KOPT-K1 (cell line): ENCODE data around the gene CPLX3.

Source experiments
- H3K27ac ChIP-seq: fragments of 200-600 bp; sonication (generic); 2 replicates; pipeline ENCODE4 v1.5.1; 2016; ENCODE audit warnings: antibody characterized with exemption, mild to moderate bottlenecking, low read depth, low read length; ENCODE audit not compliant: poor library complexity, severe bottlenecking
- H3K36me3 ChIP-seq: fragments of 200-600 bp; sonication (generic); 2 replicates; pipeline ENCODE4 v1.5.1; 2017; ENCODE audit warnings: antibody characterized with exemption, mild to moderate bottlenecking, low read length, moderate library complexity; ENCODE audit not compliant: insufficient read depth
- H3K9me3 ChIP-seq: fragments of 200-600 bp; sonication (generic); 2 replicates; pipeline ENCODE4 v1.5.1; 2017; ENCODE audit warnings: antibody characterized with exemption, low read length, mild to moderate bottlenecking; ENCODE audit not compliant: insufficient read depth, poor library complexity, severe bottlenecking

The CPLX3 gene

DNA sequence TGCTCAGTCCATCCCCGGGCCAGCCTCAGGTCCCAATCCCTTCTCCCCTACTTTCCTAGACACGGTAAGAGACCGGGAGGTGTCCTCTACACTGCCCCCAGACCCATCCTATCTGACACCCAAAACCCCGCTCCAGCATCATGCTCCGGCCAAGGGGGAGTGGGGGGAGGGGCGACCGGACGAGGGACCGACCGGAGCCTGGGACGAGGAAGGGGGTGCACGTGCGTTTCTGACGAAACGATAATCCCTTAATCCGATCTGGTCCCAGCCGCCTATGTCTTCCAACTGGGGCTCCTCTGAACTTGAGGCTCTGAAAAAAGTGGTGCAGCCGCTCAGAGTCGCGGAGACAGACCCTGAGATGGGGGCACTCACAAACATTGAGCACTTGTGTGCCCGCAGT lies 494 bp downstream of the CPLX3 start:
- Histone ChIP-seq H3K27ac (no peak overlapping the region), H3K36me3 (no peaks in the 10 kb centered on the region), H3K9me3 (no peaks in the 10 kb centered on the region)

DNA sequence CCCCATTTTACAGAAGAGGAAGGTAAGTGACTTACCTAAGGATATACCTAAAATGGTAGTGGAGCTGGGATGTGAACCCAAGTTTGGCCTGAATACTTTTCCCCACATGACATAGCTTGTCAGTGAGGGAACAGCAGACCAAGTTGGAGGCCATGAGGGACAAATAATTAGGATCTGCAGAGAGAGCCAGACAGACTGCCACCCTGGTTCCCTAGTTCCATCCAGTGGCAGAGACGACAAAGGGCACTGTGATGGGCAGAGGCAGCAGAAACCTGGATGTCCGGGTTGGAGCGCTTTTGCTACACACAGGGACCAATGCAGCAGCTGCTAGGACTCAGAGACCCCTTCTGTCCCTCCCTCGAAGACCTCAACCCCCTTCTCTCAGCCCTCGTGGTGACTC lies 1.2 kb downstream of the CPLX3 start:
- no peaks in the 10 kb centered on the region for H3K9me3 ChIP-seq
- H3K36me3 ChIP-seq = no peaks in the 10 kb centered on the region
- no peak overlapping the region for H3K27ac ChIP-seq

DNA sequence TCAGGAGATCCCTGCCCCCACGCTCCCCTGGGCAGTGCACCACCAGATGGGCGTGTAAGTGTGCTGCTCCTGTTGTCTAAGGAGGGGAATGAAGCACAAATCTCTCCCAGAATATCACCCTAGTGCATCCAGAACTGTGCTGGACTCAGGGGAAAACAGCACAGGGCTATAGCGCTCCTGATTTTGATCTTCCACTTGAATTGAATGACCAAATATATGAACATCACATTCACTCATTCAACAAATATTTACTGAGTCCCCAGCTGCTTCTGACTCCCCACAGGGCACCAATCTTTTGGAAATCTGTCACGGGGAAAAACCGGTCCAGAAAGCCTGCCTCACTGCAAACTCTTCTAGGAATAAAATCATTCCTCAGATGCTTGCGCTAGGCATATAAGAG lies 2.4 kb downstream of the CPLX3 start:
- Histone ChIP-seq H3K36me3 (no peaks in the 10 kb centered on the region), H3K9me3 (no peaks in the 10 kb centered on the region), H3K27ac (no peak overlapping the region)

DNA sequence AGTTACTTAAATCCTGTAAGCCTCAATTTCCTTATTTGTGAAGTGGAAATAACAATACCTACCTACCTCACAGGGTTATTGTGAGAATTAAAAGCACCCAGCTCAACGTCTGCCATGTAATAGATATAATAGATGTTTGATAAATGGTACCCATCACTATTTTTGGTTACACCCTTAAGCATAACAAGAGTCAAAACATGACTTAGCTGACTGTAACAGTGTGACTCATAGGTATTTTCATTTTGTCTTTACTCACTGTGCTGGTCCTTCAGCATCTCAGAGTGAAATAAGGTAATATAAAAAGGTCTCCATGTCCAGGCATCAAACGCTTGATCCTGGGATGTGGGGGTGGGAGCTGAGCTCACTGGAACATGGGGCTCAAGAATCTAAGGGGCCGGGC lies 3.1 kb downstream of the CPLX3 start:
- no peak overlapping the region for H3K27ac ChIP-seq
- H3K36me3 ChIP-seq = no peaks in the 10 kb centered on the region
- no peaks in the 10 kb centered on the region for H3K9me3 ChIP-seq

DNA sequence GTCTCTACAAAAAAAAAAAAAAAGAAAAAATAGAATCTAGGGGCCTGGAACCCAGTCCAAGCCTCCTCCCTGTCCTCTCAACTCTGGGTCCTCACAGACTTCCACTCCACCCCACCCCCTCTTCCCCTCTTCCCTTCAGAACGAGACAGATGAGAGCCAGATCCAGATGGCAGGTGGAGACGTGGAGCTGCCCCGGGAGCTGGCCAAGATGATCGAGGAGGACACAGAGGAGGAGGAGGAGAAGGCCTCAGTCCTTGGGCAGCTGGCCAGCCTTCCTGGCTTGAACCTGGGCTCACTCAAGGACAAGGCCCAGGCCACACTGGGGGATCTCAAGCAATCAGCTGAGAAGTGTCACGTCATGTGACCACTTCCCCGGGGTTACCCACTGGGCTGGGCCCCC lies 3.6 kb downstream of the CPLX3 start:
- Histone ChIP-seq H3K36me3 (peaks cover under 1% of the 10 kb centered on the region; the same call in 1 of the 2 replicates), H3K27ac (no peak overlapping the region), H3K9me3 (no peaks in the 10 kb centered on the region)

DNA sequence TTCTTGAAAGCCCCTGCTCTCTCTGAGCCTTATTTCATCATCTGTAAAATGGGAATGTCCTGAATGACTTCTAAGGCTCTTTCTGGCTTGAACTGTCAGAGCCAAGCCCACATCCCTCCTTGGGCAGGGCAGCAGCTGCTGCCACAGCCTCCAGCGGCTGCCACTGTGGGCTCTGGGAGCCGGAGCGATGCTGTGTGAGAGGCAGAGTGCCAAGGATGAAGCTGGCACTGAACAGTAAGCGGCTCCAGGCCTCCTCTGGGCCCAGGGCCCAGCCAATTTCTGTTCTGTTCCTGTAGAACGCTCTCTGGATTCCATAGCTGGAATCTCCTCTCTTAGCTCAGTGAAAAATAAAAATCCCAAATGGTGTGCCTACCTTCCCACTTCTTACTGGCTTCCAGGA lies 4.4 kb downstream of the CPLX3 start:
- Histone ChIP-seq H3K36me3 (peaks cover 9% of the 10 kb centered on the region), H3K9me3 (no peaks in the 10 kb centered on the region), H3K27ac (no peak overlapping the region)

DNA sequence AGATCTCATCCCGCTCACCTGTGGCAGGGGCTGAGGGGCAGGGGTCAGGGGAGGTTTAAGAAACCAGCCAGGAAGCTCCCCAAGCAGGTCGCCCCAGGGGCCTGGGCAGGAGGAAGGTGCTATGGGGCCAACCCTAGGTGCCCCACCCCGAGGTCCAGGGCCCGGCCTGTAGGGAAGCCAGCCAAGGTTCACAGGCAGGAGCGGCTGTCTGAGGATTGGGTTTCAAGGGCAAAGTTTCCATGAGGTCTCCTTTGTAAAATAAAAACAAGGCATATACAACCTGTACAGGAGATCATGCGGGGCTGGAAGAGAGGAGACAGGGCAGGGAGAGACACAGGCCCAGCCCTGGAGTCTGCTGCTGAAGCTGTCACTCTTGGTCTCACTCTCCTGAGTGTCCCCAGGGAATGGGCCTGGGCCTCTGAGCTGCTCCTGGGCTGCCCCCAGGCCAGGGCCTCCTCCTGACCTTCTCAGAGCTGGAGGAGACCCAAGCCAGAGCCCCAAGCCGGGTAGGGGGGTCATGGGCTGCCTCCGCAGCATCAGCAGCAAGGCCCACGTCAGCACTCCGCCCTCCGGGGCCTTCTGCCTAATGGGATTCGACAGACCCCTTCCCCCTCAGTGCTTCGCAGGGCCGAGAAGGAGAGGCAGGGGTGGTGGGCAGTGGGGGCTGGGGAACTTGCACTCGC lies 5.5 kb downstream of the CPLX3 start:
- Histone ChIP-seq H3K27ac (no peak overlapping the region), H3K9me3 (no peaks in the 10 kb centered on the region), H3K36me3 (peaks cover 12% of the 10 kb centered on the region)

DNA sequence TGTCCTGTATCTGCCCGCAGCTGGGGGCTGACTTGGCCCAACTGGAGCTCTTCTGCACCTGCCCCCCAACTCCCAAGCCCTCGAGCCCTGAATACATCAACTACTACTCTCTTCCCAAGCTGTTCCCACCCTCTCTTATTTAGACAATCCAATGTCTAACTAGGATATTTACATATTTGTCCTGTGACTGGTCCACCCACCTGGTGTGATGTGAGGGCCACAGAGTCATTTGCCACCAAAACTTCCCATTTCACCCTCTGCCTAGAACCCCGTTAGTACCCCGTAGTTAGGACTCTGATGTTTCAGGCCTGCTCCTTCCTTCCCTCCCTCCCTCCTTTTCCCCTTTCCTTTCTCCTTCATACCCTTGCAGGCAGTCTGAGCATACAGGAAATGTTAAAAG lies 6.4 kb downstream of the CPLX3 start:
- peaks cover 16% of the 10 kb centered on the region for H3K36me3 ChIP-seq
- no peak overlapping the region for H3K27ac ChIP-seq
- no peaks in the 10 kb centered on the region for H3K9me3 ChIP-seq

DNA sequence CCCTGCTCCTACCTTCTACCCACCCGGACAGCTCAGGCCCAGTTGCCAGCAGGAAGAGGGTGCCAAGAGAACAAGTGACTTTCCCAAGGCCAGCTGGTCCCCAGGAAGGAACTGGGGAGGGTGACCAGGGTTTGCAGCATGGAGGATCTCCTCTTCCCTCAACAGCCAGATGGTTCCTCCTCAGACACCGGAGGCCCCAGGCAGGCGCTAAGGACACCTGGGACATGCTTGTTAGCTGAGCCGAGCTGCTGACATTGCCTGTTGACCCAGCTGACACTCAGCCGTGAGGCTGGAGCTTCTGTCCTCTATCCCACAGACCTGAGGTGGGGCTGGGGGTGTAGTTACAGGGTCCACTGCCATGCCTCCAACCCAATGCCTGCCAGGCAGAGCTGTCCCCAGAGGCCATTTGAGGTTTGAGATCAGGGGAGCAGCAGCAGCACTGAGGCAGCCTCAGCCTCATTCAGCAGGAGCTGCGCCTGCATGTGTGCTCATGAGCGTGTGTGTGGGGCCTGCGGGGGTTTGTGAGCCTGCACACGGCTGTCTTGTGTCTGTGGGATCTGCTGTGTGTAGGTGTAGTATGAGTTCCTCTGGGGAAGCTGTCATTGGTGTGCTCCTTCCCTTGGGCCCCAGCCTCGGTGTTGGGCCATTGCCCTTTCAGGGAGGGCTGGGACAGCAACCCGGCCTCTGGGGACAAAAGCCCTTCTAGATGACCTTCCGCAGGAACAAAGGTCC lies 7.1 kb downstream of the CPLX3 start:
- H3K36me3 ChIP-seq = peaks cover 16% of the 10 kb centered on the region
- no peaks in the 10 kb centered on the region for H3K9me3 ChIP-seq
- no peak overlapping the region for H3K27ac ChIP-seq

DNA sequence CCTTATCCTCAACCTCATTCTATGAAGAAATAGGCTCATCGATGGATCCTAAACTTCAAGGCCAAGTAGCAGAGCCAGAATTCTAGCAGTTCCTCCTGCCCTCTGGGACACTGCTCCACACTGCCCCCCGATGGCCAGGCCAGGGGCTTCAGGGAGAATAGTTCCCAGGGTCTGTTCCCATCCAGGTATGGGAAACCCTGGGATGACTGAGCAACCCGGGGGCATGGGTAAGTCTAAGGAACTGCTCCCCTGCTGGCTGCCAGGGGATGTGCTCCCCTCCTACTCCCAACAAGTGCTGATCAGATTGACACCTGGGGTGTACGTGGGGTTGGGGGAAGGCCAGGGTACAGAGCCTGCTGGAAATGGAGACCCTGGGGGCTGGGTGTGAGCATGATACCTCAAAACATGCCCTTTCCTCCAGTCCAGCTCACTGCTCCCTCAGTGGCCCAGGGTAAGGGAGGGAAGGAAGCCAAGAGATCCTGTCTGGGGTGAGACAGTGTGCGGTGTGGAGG lies 8.9 kb downstream of the CPLX3 start:
- no peaks in the 10 kb centered on the region for H3K9me3 ChIP-seq
- peaks cover 24% of the 10 kb centered on the region for H3K36me3 ChIP-seq
- no peak overlapping the region for H3K27ac ChIP-seq

DNA sequence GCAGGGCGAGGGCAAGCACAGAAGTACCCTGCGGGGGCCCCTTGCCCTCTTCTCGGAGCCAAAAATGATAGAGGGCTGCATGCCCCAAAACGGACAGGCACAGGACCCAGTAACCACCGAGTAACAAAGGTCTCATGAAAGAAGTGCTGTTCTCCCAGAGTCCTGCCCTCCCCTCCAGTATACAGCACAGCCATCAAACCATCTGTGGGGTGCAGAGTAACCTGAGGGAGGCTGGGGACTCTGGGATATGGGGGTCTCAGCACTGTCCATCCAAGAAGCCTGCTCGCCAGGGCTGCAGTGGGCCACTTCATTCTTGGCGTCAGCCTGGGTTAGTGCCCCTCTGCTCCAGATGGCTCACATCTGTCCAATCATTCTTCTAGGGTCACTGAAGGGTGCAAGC lies 10.4 kb downstream of the CPLX3 start:
- no peak overlapping the region for H3K27ac ChIP-seq

DNA sequence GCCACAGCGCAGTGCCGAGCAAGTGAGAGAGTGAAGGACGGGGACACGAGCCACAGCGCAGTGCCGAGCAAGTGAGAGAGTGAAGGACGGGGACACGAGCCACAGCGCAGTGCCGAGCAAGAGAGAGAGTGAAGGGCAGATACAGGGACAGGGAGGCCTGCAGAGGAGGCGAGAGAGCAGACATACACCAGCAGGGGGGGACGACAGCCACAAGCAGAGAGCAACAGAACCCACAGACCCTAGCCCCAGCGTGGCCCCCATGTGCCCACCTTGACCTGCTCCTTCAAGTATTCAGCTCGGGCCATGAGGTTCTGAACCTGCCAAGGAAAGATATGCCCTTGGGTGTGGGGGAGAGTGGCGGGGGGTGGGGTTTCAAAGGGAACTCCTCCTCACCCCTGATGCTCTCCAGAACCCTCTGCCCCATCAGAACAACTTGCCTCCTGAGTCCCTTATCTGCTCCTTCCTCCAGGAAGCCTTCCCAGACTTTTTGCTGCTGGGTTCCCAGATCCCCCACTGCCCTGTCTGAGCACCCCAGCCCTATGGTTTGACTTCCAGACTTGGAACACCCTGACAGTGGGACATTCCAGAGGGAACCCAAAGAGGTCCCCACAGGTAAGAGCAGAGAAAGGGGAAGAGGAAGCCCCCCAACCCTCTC lies 11.2 kb downstream of the CPLX3 start:
- Histone ChIP-seq H3K27ac (no peak overlapping the region), H3K36me3 (peaks cover 24% of the 10 kb centered on the region)

More for the DNA sequence above, 10.4 kb downstream of the CPLX3 start:
- no peaks in the 10 kb centered on the region for H3K9me3 ChIP-seq
- H3K36me3 ChIP-seq = peaks cover 24% of the 10 kb centered on the region

DNA sequence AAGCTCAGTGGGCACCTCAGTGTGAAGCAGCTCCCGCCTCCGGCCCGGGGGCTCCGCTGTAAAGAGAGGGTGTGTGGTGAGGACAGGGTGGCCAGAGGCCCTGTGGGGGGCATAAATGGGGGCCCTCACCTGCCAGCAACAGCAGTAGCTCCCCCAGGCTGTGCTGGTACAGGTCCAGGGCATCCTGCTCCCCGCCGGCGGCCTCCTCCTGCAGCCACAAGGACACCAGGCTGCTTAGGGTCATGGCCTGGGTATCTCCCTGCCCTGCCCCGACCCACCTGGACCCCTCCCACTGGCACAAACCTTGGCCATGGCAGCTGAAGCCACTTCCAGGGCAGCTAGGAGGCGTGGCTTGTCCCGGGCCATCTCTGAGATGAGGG lies 11.7 kb downstream of the CPLX3 start:
- H3K36me3 ChIP-seq = peaks cover 24% of the 10 kb centered on the region
- H3K27ac ChIP-seq = no peak overlapping the region
- H3K9me3 ChIP-seq = no peaks in the 10 kb centered on the region

More for the DNA sequence above, 11.2 kb downstream of the CPLX3 start:
- H3K9me3 ChIP-seq = no peaks in the 10 kb centered on the region

DNA sequence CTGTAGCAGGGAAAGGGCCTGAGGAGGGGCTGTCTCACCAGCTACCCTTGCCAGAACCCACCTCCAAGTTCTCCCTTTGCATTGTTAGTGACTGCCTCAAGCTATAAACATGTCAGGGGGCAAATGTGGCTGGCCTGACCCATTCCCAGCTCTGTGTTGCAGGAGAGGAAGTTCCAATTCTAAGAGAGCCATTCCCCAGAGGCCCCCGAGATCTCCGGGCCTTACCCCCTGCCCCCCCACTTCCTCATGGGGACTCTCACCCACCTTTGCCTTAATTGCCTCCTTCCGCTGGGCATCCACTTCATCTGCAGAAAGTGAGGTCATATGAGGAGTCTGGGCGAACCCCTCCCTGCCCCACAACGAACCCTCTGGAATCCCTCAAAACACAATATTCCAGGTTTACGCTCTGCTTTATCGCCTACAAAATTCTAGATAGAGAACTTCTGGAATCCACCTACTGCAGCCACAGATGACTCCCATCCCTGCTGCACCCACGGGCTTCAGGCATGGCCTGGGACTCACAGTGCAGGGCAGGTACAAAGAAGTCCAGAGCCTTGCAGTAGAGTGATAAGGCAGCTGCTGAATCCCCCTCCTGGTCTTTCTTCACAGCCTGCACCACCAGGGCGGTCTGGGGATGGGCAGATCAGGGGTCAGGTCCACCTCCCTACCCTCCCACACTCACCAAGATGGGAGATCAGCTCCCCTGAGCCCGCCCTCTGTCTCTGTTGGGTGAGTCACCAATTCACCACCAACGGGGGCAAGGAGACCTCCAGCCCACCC lies 12.5 kb downstream of the CPLX3 start:
- Histone ChIP-seq H3K9me3 (no peaks in the 10 kb centered on the region), H3K36me3 (peaks cover 24% of the 10 kb centered on the region), H3K27ac (no peak overlapping the region)
